Choroid plexus epithelial cell (primary cell): ENCODE data around the gene LYSMD1.
"Not testable (repeated sequence)": the region's sequence is repeated elsewhere in the genome, so short reads cannot be mapped to it uniquely, and the experiment has no call there.

Experiments
- DNase-seq: peaks from one replicate; pipeline ENCODE4 v3.0.0-alpha.2; 2010; ENCODE audit warnings: low read depth
- H3K4me3 ChIP-seq: 2 replicates; pipeline ENCODE4 v1.5.1; 2011; ENCODE audit warnings: low read depth, mild to moderate bottlenecking, control low read depth, low read length, moderate library complexity
- CTCF ChIP-seq: conservative IDR thresholded peaks from 2 replicates; pipeline ENCODE4 v1.5.1; 2011; ENCODE audit warnings: low read depth, mild to moderate bottlenecking, control low read depth, inconsistent platforms, low read length, moderate library complexity

LYSMD1 gene

GRCh38 chr1:151198254-151199127 lies 32.8 kb upstream of the LYSMD1 start, which contains the start of gene PIP5K1A:
TSS of gene PIP5K1A (plus strand) at chr1:151198552. CDS start at chr1:151198997, 445 bp downstream.
- peak; percentile 99 for DNase-seq
- no peak for TF ChIP-seq CTCF
- peak within 1 kb of the TSS; percentile 98 for H3K4me3 ChIP-seq

- H3K4me3 ChIP-seq: peak overlapping the region; percentile 98
- no peak for DNase-seq
- no peak for TF ChIP-seq CTCF
Measured at GRCh38 chr1:151197863-151198253, 32.2 kb upstream of the LYSMD1 start.

- H3K4me3 ChIP-seq: peak overlapping the region; percentile 39
- peak; percentile 66 for TF ChIP-seq CTCF
- DNase-seq: peak; percentile 92
Measured at GRCh38 chr1:151196292-151196800, 30.6 kb upstream of the LYSMD1 start.

GRCh38 chr1:151194894-151195594 lies 29.3 kb upstream of the LYSMD1 start:
- DNase-seq: peak; percentile 93
- not testable (repeated sequence) for H3K4me3 ChIP-seq

GRCh38 chr1:151193856-151194255 lies 28.2 kb upstream of the LYSMD1 start:
- no peak overlapping the region for H3K4me3 ChIP-seq
- no peak for DNase-seq
- TF ChIP-seq CTCF: no peak

GRCh38 chr1:151193304-151193703 lies 27.6 kb upstream of the LYSMD1 start:
- H3K4me3 ChIP-seq: no peak overlapping the region
- DNase-seq: no peak
- no peak for TF ChIP-seq CTCF

GRCh38 chr1:151192047-151192446 lies 26.3 kb upstream of the LYSMD1 start:
- no peak for TF ChIP-seq CTCF
- H3K4me3 ChIP-seq: no peak overlapping the region
- DNase-seq: no peak
